ENCODE data around the gene TXNDC16.

DNA sequence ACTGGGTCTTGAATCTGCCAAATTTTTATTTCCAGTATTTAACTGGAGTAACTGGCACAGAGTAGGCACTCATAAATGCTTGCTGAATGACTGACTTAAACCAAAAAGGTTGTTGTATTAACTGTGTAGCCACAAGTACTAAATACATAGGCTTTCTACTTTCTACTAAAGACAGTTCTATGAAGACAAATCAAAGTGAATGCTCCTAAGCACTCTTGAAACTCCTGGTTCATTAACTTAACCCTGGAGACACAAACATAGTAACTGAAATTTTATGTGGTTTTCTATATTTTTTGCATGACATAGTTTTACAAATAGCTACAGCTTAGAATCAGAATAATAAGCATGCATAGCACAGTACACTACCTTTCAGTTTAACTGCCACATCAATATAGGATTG lies 70.4 kb downstream of the TXNDC16 start:
- TF ChIP-seq HDGF (IDR thresholded peaks at IDR 0.05; ENCODE audit: borderline replicate concordance): no peak
- no peak for TF ChIP-seq SP1 (IDR thresholded peaks at IDR 0.05)
- no peak for TF ChIP-seq SUZ12 (IDR thresholded peaks at IDR 0.05)
- TF ChIP-seq ELF4 (IDR thresholded peaks at IDR 0.05): no peak
- TF ChIP-seq BHLHE40 (IDR thresholded peaks at IDR 0.05; ENCODE audit: borderline replicate concordance): no peak
- no peak for TF ChIP-seq NFRKB (IDR thresholded peaks at IDR 0.05)
